Lower lobe of right lung (tissue), 2 donors: ENCODE measurements around the gene PRAMEF20. TPM values are rescaled to one million over a fixed set of nuclear protein-coding genes. Genes with fewer than 3 reads are reported as not detected.
"Not testable (repeated sequence)": the region's sequence is repeated elsewhere in the genome, so short reads cannot be mapped to it uniquely, and the experiment has no call there.

Source experiments
- ATAC-seq, 2 donors: fragments of 200-7000 bp; cut with Tn5 transposase; one replicate each; pipeline ENCODE4 v1.9.1; 2020 to 2022; ENCODE audit warnings: mild to moderate bottlenecking in 2 of 2, moderate library complexity in 2 of 2
- DNase-seq: peaks from one replicate; pipeline ENCODE4 v3.0.0-alpha.2; 2020
- H3K27ac ChIP-seq: fragments of 200-600 bp; one replicate; pipeline ENCODE4 v1.8.0; 2022
- H3K27me3 ChIP-seq: fragments of 200-600 bp; one replicate; pipeline ENCODE4 v1.8.0; 2022; ENCODE audit warnings: low read depth
- H3K36me3 ChIP-seq: fragments of 200-600 bp; one replicate; pipeline ENCODE4 v1.8.0; 2022; ENCODE audit warnings: mild to moderate bottlenecking
- H3K4me1 ChIP-seq: fragments of 200-600 bp; one replicate; pipeline ENCODE4 v1.8.0; 2022
- H3K4me3 ChIP-seq: fragments of 200-600 bp; one replicate; pipeline ENCODE4 v1.8.0; 2022; ENCODE audit warnings: mild to moderate bottlenecking
- H3K9me3 ChIP-seq: fragments of 200-600 bp; one replicate; pipeline ENCODE4 v1.8.0; 2022
- CTCF ChIP-seq: fragments of 200-600 bp; IDR thresholded peaks from one replicate; pipeline ENCODE4 v1.8.0; 2022; ENCODE audit warnings: antibody characterized with exemption, mild to moderate bottlenecking
- intact Hi-C: fragments of 100-400 bp; cut with DNase I; formaldehyde crosslinking; loops from one replicate; pipeline ENCODE4 v1.11.0; 2022
- total RNA-seq: library from RNA; stranded (reverse); fragmentation: NEBNext Ultra II Directional; extraction: Animal tissue kit (Norgen Biotek cat#: 25700); gene quantifications from one replicate; pipeline ENCODE4 v1.2.1, GENCODE V29; 2021
- donor health status: DM: no; HTN: yes; CAD: no; lungs with severe emphysema.

PRAMEF20 gene
- total RNA-seq, 1 donor from 2014 or later: not detected

GRCh38 chr1:13407811-13408210 is 2.4 kb upstream of the PRAMEF20 start:
- intact Hi-C loops: no loop called here

GRCh38 chr1:13430495-13430894 is 20.2 kb downstream of the PRAMEF20 start:
- no peak overlapping the region for H3K4me3 ChIP-seq
- H3K9me3 ChIP-seq: no peaks in the 10 kb centered on the region
- TF ChIP-seq CTCF: no peak
- DNase-seq: no peak
- H3K27ac ChIP-seq: no peak overlapping the region
- H3K4me1 ChIP-seq: no peaks in the 10 kb centered on the region
- H3K27me3 ChIP-seq: peaks cover 3% of the 10 kb centered on the region
- no peak for ATAC-seq
- no peaks in the 10 kb centered on the region for H3K36me3 ChIP-seq
- intact Hi-C loops: no loop called here

More at GRCh38 chr1:13407811-13408210, 2.4 kb upstream of the PRAMEF20 start:
- no peak for TF ChIP-seq CTCF
- no peaks in the 10 kb centered on the region for H3K9me3 ChIP-seq
- no peak overlapping the region for H3K4me3 ChIP-seq
- ATAC-seq (no peak), DNase-seq (no peak)
- H3K27ac ChIP-seq: no peak overlapping the region
- no peaks in the 10 kb centered on the region for H3K36me3 ChIP-seq
- no peaks in the 10 kb centered on the region for H3K27me3 ChIP-seq
- H3K4me1 ChIP-seq: no peaks in the 10 kb centered on the region

GRCh38 chr1:13432251-13432650 is 22.0 kb downstream of the PRAMEF20 start:
- DNase-seq (no peak), ATAC-seq (no peak)
- Histone ChIP-seq H3K27ac (no peak overlapping the region), H3K36me3 (no peaks in the 10 kb centered on the region), H3K27me3 (no peaks in the 10 kb centered on the region), H3K9me3 (no peaks in the 10 kb centered on the region), H3K4me3 (no peak overlapping the region), H3K4me1 (no peaks in the 10 kb centered on the region)
- intact Hi-C loops: no loop called here
- TF ChIP-seq CTCF: no peak

- DNase-seq, H3K27me3 ChIP-seq, ATAC-seq, H3K9me3 ChIP-seq, H3K4me3 ChIP-seq, H3K4me1 ChIP-seq, H3K27ac ChIP-seq, intact Hi-C loops, H3K36me3 ChIP-seq: not testable (repeated sequence)
Measured at GRCh38 chr1:13433694-13434358, 23.6 kb downstream of the PRAMEF20 start.

- H3K9me3 ChIP-seq: no peaks in the 10 kb centered on the region
- no peak overlapping the region for H3K27ac ChIP-seq
- H3K4me1 ChIP-seq: no peaks in the 10 kb centered on the region
- H3K27me3 ChIP-seq: no peaks in the 10 kb centered on the region
- DNase-seq (no peak), ATAC-seq (no peak)
- H3K4me3 ChIP-seq: no peak overlapping the region
- intact Hi-C loops: no loop called here
- no peak for TF ChIP-seq CTCF
- H3K36me3 ChIP-seq: no peaks in the 10 kb centered on the region
Measured at GRCh38 chr1:13435458-13435857, 25.2 kb downstream of the PRAMEF20 start.

GRCh38 chr1:13439104-13439783 is 29.0 kb downstream of the PRAMEF20 start:
- ATAC-seq, H3K4me1 ChIP-seq, H3K36me3 ChIP-seq, H3K4me3 ChIP-seq, intact Hi-C loops, H3K9me3 ChIP-seq, H3K27me3 ChIP-seq, H3K27ac ChIP-seq, DNase-seq: not testable (repeated sequence)
